ENCODE measurements around the gene RNF168.
"Not testable (repeated sequence)": the region's sequence is repeated elsewhere in the genome, so short reads cannot be mapped to it uniquely, and the experiment has no call there.

The RNF168 gene

DNA sequence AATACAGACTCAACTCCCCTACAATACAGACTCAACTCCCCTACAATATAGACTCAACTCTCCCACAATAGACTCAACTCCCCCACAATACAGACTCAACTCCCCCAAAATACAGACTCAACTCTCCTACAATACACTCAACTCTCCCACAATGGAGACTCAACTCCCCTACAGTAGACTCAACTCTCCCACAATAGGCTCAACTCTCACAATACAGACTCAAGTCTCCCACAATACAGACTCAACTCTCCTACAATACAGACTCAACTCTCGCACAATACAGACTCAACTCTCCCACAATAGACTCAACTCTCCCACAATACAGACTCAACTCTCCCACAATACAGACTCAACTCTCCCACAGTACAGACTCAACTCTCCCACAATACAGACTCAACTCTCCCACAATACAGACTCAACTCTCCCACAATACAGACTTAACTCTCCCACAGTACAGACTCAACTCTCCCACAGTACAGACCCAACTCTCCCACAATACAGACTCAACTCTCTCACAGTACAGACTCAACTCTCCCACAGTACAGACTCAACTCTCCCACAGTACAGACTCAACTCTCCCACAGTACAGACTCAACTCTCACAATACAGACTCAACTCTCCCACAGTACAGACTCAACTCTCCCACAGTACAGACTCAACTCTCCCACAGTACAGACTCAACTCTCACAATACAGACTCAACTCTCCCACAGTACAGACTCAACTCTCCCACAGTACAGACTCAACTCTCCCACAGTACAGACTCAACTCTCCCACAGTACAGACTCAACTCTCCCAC, 40.7 kb downstream of the RNF168 start:
- DNase-seq = not testable (repeated sequence)

DNA sequence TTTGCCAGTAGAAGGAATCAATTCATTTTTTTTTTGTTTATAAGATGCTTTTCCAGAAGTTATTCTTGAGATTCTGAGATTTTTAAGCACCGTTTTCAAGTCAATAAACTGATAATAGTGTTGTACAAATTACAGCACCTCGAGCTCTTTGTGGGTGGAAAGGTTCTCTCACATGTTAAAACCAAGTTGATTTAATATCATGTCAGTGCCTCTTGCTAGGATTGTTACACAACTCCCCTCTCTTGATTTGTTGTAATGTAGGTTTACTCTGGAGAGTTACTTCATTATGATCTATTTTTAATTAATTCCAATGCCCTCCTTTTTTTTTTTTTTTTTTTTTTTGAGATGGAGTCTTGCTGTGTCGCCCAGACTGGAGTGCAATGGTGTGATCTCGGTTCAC, 45.5 kb downstream of the RNF168 start:
- DNase-seq = no peak

DNA sequence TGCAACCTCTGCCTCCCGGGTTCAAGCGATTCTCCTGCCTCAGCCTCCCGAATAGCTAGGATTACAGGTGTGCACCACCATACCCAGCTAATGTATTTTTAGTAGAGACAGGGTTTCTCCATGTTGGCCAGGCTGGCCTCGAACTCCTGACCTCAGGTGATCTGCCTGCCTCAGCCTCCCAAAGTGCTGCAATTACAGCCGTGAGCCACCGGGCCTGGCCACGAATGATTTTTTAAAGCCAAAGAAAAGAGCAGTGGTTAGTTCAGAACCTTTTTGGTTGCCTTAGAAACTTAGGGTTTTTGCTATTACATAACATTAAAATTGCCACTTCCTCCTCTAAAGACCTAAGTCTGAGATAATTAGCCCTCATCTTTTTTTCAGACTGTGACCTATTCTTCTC, 46.1 kb downstream of the RNF168 start:
- DNase-seq = not testable (repeated sequence)

DNA sequence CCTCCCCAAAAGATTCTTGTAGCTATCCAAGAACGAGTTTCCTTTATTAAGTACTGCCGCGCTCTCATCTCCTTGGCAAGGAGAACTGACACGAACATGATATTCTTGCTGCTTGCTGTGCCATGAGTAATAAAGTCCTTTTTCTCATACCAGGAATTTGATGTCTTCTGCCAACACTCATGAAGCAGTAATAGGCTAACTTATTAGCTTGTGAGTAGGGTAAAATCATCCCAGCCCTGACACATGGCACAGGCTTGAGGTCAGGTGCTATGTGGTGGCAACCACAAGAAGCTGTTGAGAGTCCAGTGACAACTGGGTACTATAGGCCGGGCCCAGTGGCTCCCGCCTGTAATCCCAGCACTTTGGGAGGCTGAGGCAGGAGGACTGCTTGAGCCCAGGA, 48.6 kb downstream of the RNF168 start:
- no peak for DNase-seq

GRCh38 chr3:196445391-196445790, 58.2 kb downstream of the RNF168 start:
- not testable (repeated sequence) for DNase-seq

DNA sequence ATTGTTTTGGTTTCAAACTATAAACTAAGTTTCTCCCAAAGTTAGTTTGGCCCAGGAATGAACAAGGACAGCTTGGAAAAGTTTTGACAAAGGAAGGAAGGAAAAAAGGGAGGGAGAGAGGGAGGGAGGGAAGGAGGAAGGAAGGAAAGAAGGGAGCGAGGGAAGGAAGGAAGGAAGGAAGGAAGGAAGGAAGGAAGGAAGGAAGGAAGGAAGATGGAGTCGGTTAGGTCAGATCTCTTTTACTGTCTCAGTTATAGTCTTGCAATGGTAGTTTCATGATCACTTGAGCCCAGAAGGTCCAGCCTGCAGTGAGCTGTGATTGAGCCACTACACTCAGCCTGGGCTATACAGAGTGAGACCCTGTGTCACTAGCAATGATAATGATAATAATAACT, 59.1 kb downstream of the RNF168 start:
- DNase-seq = no peak

DNA sequence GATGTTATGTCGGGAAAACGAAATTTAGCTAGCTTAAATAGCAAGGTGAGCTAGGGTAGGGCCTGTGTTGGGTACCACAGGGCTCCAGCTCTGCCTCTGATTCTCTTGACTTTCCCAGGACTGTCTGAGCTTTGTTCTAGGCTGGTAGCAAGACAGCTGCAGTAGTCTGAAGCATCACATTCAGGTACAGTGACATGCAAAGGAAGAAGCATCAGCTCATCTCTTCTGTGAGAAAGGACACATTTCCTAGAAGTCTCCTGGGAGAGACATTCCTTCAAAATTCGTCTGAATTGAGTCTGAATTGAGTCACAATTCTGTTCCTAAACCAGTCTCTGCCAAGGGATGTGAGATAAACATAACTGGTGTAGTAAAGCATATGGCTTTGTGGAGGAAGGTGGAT, 62.9 kb downstream of the RNF168 start:
- no peak for DNase-seq

- no peak for DNase-seq
Measured at GRCh38 chr3:196440041-196440537, 63.5 kb downstream of the RNF168 start.

- DNase-seq = peak; percentile 76
Measured at GRCh38 chr3:196432137-196432879, 71.3 kb downstream of the RNF168 start, which contains the start of gene UBXN7. Gene UBXN7 (minus strand): TSS chr3:196432427. CDS start chr3:196432399, 28 bp downstream.

GRCh38 chr3:196431181-196432136, 72.1 kb downstream of the RNF168 start:
- DNase-seq = no peak

GRCh38 chr3:196428041-196428440, 75.5 kb downstream of the RNF168 start:
- no peak for DNase-seq

DNA sequence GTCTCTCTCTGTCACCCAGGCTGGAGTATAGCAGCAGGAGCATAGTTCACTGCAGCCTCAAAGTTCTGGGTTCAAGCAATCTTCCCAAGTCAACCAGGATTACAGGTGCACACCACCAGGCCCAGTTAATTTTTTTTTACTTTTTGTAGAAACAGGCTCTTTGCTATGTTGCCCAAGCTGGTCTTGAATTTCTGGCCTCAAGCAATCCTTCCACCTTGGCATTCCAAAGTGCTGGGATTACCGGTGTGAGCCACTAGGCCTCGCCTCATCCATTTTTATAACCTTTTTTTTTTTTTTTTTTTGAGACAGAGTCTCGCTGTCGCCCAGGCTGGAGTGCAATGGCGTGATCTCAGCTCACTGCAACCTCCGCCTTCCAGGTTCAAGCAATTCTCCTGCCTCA, 79.1 kb downstream of the RNF168 start:
- not testable (repeated sequence) for DNase-seq

DNA sequence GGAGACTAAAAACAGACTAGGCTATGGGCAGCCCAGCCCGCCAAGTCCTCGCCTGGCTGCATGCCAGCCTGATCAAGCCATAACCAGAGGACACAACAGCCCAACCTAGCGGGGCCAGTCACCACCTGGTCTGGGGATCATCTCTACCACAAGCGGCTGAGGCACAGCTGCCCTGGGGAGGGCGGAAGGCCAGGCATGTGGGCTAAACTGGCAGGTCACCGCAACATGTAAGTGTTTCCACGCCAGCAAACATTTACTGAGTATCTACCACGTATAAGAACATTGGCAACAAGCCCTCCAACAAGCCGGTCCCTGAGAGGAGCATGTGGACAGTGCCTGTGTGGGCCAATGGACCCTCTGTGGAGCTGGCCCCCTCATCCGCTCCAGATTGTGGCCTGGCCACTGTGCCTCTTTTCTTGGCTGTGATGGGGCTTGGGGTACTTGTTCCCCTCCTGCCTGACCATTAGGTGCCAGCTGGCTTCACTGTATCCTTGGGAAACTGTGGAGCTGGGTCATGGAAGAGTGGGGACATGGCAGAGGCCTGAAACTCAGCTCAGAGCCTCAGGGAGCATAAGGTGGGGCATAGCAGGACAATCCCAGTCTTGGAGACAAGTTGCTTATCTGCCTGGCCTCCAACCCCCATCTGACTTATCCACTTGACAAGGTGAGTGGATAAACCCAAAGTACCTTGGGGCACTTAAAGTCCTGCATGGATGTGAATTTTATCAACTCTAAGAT, 80.4 kb downstream of the RNF168 start:
- no peak for DNase-seq

DNA sequence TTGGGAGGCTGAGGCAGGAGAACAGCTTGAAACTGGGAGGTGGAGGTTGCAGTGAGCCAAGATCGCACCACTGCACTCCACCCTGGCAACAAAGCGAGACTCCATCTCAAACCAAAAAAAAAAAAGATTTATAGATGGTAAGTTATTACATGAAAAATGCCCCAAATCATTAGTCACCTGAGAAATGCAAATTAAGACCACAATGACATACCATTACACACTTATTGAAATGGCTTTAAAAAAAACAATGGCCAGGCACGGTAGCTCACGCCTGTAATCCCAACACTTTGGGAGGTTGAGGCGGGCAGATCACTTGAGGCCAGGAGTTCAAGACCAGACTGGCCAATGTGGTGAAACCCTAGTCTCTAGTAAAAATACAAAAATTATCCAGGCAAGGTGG, 81.9 kb downstream of the RNF168 start:
- not testable (repeated sequence) for DNase-seq

DNA sequence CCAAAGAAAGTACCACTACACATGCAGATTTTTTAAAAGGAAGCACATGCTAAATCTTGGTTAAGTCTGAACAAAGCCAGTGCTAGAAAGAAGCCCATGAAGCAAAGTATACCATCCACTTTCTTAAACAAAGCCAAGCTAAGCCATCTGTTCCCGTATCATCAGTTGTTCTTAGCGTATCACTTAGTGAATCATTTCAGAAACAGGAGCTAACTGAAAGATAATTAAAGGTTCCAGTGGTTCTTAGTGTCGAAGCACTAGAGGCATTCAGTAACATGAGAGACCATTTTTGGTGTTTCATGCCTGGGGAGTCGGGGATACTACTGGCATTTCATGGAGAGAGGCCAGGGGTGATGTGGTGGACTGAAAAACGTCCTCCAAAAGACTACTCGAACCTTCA, 84.2 kb downstream of the RNF168 start:
- no peak for DNase-seq

Measured in NCI-H1048 (cell line).